ENCODE results near the gene EPS8L3. TPM values are rescaled to one million over a fixed set of nuclear protein-coding genes. Genes with fewer than 3 reads are reported as not detected.

EPS8L3 gene
- total RNA-seq: not detected in 2 replicates

DNA sequence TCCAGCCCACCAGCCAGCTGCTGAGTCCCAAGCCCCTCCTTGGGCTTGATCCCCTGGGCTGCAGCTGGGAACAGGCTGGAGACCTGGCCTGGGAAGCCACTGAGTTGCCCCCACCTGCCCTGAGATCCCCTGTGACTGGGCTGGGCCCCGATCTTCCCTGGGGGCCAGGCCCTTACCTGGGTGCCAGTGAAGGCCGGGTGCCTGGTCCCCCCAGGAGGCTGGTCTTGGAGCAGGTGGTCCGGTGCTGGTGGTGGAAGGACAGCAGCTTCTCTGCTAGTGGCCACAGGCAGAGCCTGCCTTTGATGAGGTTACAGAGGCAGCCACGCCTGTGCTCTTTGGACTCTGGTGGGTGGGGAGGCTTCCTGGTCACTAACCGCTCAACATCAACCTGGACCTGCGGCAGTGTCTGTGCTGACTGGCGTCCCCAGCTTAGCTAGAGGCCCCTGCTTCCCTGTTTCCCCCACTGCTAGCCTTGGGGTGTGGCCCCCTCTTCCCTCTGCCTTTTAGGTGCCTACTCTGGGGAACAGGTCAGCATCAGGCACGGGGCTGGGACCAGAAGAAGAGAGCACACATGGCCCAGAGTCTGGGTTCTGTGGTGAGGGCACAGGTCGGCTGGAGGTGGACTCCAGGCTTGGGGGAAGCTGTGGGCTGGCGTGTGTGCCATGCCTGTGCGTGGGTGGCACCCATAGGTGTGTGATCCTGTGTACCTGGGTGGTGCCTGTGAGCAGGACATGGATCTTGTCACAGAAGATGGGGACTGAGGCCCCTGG, at the start of gene EPS8L3:
TSS of gene EPS8L3 (minus strand) at position 278 of the 770 bp plus-strand sequence. CDS start 2,174 bp downstream, outside the sequence.

DNA sequence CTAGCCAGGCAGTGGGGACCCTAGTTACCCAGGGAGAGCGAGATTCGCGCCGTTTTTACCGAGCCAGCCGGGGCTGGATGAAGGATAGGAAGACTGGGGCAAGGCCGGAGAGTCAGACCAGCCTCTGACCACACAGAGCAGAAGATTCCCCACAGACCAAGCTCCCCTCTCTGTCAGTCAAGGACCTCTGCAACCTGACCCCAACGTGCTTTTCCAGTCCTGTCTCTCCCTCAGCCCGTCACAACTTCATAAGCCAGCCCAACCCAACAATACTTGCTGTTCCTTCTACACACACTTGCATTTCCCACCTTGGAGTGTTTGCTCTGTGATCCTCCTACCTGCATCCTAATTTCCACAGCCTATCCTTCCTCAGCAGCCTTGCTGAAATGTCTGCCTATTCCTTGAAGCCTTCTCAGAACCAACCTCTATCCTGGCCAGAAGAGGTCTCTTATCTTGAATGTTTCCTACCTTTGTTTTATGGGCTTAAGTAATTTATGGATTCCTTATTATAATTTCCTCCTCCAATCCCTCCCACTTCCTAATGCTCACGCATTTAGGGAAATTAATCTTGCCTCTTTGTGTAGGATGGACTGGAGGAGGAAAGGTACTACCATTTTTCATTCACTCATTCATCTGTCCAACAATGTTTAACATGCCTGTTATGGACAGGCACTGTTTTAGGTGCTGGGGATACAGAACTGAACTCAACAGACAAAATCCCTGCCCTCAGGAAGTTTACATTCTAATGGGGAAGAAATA, 22.9 kb downstream of the EPS8L3 start, which contains the start of gene GSTM3:
TSS of gene GSTM3 (minus strand) at position 424 of the 759 bp plus-strand sequence. CDS start 751 bp downstream, outside the sequence.

DNA sequence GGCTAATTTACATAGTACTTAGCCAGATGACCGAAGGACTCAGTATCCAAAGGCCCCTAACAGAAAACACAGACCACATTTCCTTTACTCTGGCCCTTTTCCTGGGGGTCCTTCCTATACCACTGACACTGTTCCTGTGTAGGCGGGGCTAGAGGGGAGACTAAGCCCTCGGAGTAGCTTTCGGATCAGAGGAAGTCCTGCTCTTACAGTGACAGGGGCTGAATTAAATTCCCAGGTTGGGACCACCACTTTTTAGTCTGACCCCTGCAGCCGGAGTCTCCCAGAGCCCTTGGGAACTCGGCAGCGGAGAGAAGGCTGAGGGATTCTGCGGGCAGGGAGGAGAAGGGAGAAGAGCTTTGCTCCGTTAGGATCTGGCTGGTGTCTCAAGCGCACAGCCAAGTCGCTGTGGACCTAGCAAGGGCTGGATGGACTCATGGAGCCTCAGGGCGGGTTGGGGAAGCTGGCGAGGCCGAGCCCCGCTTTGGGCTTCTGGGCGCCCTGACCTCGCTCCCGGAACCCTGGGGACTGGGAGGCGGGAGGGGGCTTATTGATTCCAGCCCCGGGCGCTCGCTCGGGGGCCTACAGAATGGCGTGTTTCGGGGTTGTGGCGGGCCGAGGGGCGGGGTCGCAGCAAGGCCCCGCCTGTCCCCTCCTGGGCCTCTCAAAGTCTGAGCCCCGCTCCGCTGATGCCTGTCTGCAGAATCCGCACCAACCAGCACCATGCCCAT, 52.0 kb downstream of the EPS8L3 start, which contains the start of gene GSTM5:
TSS of gene GSTM5 (plus strand) at position 659 of the 728 bp plus-strand sequence. CDS start at position 721, 62 bp downstream.

Other genes starting within 250 kb of the EPS8L3 start
- 0.13 and 0.37 TPM in 2 replicates for gene GPR61, start 224.1 kb downstream of the EPS8L3 start, total RNA-seq
- 15.1 and 17.3 TPM in 2 replicates for gene GNAI3, start 215.3 kb downstream of the EPS8L3 start, total RNA-seq
- 0.19 and 0.40 TPM in 2 replicates for gene GNAT2, start 144.3 kb downstream of the EPS8L3 start, total RNA-seq
- gene AMPD2, start 144.1 kb downstream of the EPS8L3 start, total RNA-seq: 73.3 and 85.6 TPM in 2 replicates
- gene GSTM4, start 107.8 kb downstream of the EPS8L3 start, total RNA-seq: 12.8 and 18.8 TPM in 2 replicates
- gene GSTM2, start 95.9 kb downstream of the EPS8L3 start, total RNA-seq: 10.7 and 20.9 TPM in 2 replicates
- gene GSTM1, start 76.1 kb downstream of the EPS8L3 start, total RNA-seq: 11.4 TPM in 1 of 2 replicates, not detected in the other
- gene GSTM5, start 51.7 kb downstream of the EPS8L3 start, total RNA-seq: 0.92 and 2.0 TPM in 2 replicates
- gene GSTM3, start 22.9 kb downstream of the EPS8L3 start, total RNA-seq: 21.3 and 57.2 TPM in 2 replicates
- 59.9 and 73.9 TPM in 2 replicates for gene CSF1, start 146.9 kb upstream of the EPS8L3 start, total RNA-seq
- 38.9 and 46.9 TPM in 2 replicates for gene AHCYL1, start 220.8 kb upstream of the EPS8L3 start, total RNA-seq